Measurements from ENCODE around the gene CHADL. TPM values are rescaled to one million over a fixed set of nuclear protein-coding genes. Genes with fewer than 3 reads are reported as not detected.

CHADL gene
- total and polyA plus RNA-seq, 10 of the 15 experiments (the other 5 are each of a cell fraction or from before 2014, with no cell fraction given), result 0.24 TPM; not detected in 9

GRCh38 chr22:41203118-41203517, 37.6 kb downstream of the CHADL start (continued):
- TF ChIP-seq ATF3 (IDR thresholded peaks at IDR 0.05; ENCODE audit: borderline replicate concordance, extremely low read depth, low read depth, low read length), result no peak
- TF ChIP-seq ATF2 (IDR thresholded peaks at IDR 0.05; ENCODE audit: low read length), result no peak
- no peak for TF ChIP-seq E2F8 (IDR thresholded peaks at IDR 0.05; ENCODE audit: low read depth, partially characterized antibody)
- no peak for TF ChIP-seq KLF5 (IDR thresholded peaks at IDR 0.05; ENCODE audit: partially characterized antibody)

GRCh38 chr22:41201141-41201540, 39.6 kb downstream of the CHADL start:
- Histone ChIP-seq H2AFZ (ENCODE audit: control insufficient read depth, low read depth, low read length) (no peak overlapping the region), H3K36me3 (ENCODE audit: control insufficient read depth in 2 of 2, insufficient read depth in 2 of 2, low read length in 1 of 2) (no peaks in the 10 kb centered on the region), H3K79me2 (ENCODE audit: control insufficient read depth, insufficient read depth, low read length) (peaks cover 8% of the 10 kb centered on the region), H3K4me2 (ENCODE audit: control insufficient read depth, insufficient read depth) (no peak overlapping the region), H3K4me1 (ENCODE audit: control insufficient read depth, insufficient read depth, low read length) (peaks cover 3% of the 10 kb centered on the region), H3K4me3 (no peak overlapping the region), H3K9ac (ENCODE audit: control insufficient read depth, insufficient read depth, low read length) (no peak overlapping the region), H3K27me3 (replicated peaks in 1 of 2; ENCODE audit: control insufficient read depth in 2 of 2, insufficient read depth in 2 of 2, low read length in 1 of 2) (no peaks in the 10 kb centered on the region), H3K9me3 (replicated peaks; ENCODE audit: control insufficient read depth, insufficient read depth, low read length) (no peaks in the 10 kb centered on the region), H3K27ac (ENCODE audit: control insufficient read depth, insufficient read depth) (no peak overlapping the region), H4K20me1 (ENCODE audit: control insufficient read depth, insufficient read depth) (no peaks in the 10 kb centered on the region)
- FAIRE-seq, result no peak
- DNase-seq (ENCODE audit: low read depth, low spot score), result no peak
- intact Hi-C loops (cut with micrococcal nuclease; ENCODE audit: unreplicated experiment), result no loop called here
- in situ Hi-C loops (cut with MboI), result no loop called here
- ChIA-PET RAD21 (ENCODE audit: unreplicated experiment) (no interaction called here), SMC1A (ENCODE audit: uncharacterized antibody, unreplicated experiment) (no interaction called here), POLR2A (interaction anchor here (0.6 kb wide), 1 partner anchor 18 kb away, joined by 3 read pairs; no protein-coding TSS in a partner anchor), CTCF (no interaction called here)
- ATAC-seq, result no peak
- 22% methylated on average over 7 of the region's 10 CpGs for WGBS (ENCODE audit: insufficient coverage, insufficient replicate concordance, low lambda C conversion rate, missing lambda C conversion rate)
- BruUV-seq (replicated peaks), result no TSS peak
- TF ChIP-seq BCLAF1 (IDR thresholded peaks at IDR 0.05) (no peak), ATF7 (IDR thresholded peaks at IDR 0.05; ENCODE audit: low read depth) (no peak), MEF2A (IDR thresholded peaks at IDR 0.05; ENCODE audit: insufficient read depth, low read depth, low read length) (no peak), WRNIP1 (IDR thresholded peaks at IDR 0.05; ENCODE audit: borderline replicate concordance, low read depth, low read length) (no peak), EED (IDR thresholded peaks at IDR 0.05; ENCODE audit: low read depth) (no peak), ELK1 (IDR thresholded peaks at IDR 0.05; ENCODE audit: low read depth, low read length) (no peak), ZBTB33 (IDR thresholded peaks at IDR 0.05) (no peak), TAF1 (IDR thresholded peaks at IDR 0.05; ENCODE audit: borderline replicate concordance, low read depth, low read length) (no peak)
